OCI-LY3 (cell line): Measurements from ENCODE around the gene ARHGAP24.

Source experiments
- H2AFZ ChIP-seq: fragments of 200-600, 300-600 bp; shearing (Covaris generic); 2 replicates; pipeline ENCODE4 v1.6.0; 2014; ENCODE audit warnings: antibody characterized with exemption, low read depth, low read length
- H3K27ac ChIP-seq: fragments of 200-600, 300-600 bp; sonication (generic); 2 replicates; pipeline ENCODE4 v1.5.1; 2014; ENCODE audit warnings: mild to moderate bottlenecking, low read length, moderate library complexity, mixed read lengths
- H3K27me3 ChIP-seq: fragments of 200-600, 300-600 bp; sonication (generic); 2 replicates; pipeline ENCODE4 v1.6.1; 2014; ENCODE audit warnings: low read depth, low read length, mixed read lengths
- H3K36me3 ChIP-seq: fragments of 200-600, 300-600 bp; sonication (generic); replicated peaks from 2 replicates; pipeline ENCODE3; 2014; ENCODE audit warnings: low read depth, low read length, mixed read lengths
- H3K4me1 ChIP-seq: fragments of 300-600, 200-600 bp; sonication (generic); 2 replicates; pipeline ENCODE4 v1.6.1; 2014; ENCODE audit warnings: low read length, mixed read lengths
- H3K4me2 ChIP-seq: fragments of 200-600, 300-600 bp; sonication (generic); 2 replicates; pipeline ENCODE4 v1.6.1; 2014; ENCODE audit warnings: low read length, mixed read lengths
- H3K4me3 ChIP-seq: fragments of 300-600, 200-600 bp; sonication (generic); 2 replicates; pipeline ENCODE4 v1.5.1; 2014; ENCODE audit warnings: antibody characterized with exemption, mild to moderate bottlenecking, low read length, moderate library complexity
- H3K79me2 ChIP-seq: fragments of 300-600, 200-600 bp; shearing (Covaris generic); 2 replicates; pipeline ENCODE4 v1.6.1; 2014; ENCODE audit warnings: mild to moderate bottlenecking, low read length, mixed read lengths
- H3K9ac ChIP-seq: fragments of 300-600, 200-600 bp; shearing (Covaris generic); 2 replicates; pipeline ENCODE4 v1.6.0; 2014; ENCODE audit warnings: mild to moderate bottlenecking, low read length, moderate library complexity
- H3K9me3 ChIP-seq: fragments of 200-600, 300-600 bp; shearing (Covaris generic); 2 replicates; pipeline ENCODE4 v1.6.1; 2014; ENCODE audit warnings: low read length, mixed read lengths; ENCODE audit not compliant: insufficient read depth
- H4K20me1 ChIP-seq: fragments of 200-600, 300-600 bp; sonication (generic); 2 replicates; pipeline ENCODE4 v1.6.1; 2016; ENCODE audit warnings: low read length, mixed read lengths; ENCODE audit not compliant: insufficient read depth
- EZH2phosphoT487 ChIP-seq: fragments of 200-600 bp; shearing (Covaris generic); IDR thresholded peaks from 2 replicates; pipeline ENCODE4 v1.6.1; 2018; ENCODE audit warnings: antibody characterized with exemption, mixed run types, low read depth
- TF ChIP-seq, protein P1 (sequence below): fragments of 200-600, 300-600 bp; sonication (generic); IDR thresholded peaks from 2 replicates; pipeline ENCODE4 v1.5.1; 2014; ENCODE audit warnings: antibody characterized with exemption, low read length, low read depth

ARHGAP24 gene

DNA sequence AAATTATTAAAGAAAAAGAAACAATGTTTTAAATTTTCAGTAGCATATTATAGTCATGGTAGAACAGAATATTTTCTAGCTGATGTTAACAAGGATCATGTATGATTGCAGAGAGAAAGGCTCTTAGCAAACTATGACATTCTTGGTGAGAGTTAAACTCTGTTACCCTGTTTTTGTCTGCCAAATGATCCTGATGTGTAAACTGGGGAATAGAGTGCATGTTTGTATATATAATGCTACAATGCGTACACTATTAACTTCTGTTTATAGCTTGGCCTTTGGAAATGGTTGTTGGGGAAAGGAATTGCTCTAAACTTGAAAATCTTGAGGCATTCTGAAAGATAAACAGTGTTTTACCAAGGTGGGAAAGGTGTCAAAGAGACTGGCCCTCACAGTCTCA is 292.7 kb downstream of the ARHGAP24 start:
- Histone ChIP-seq H3K36me3 (peaks cover 2% of the 10 kb centered on the region), H3K4me2 (no peak overlapping the region), H4K20me1 (peaks cover 19% of the 10 kb centered on the region), H3K4me1 (no peaks in the 10 kb centered on the region), H3K27ac (no peak overlapping the region), H3K27me3 (no peaks in the 10 kb centered on the region), H3K79me2 (peaks cover 11% of the 10 kb centered on the region; the same call in 1 of the 2 replicates), H3K9me3 (no peaks in the 10 kb centered on the region), H3K9ac (no peak overlapping the region), H2AFZ (no peak overlapping the region), H3K4me3 (no peak overlapping the region)
- TF ChIP-seq EZH2phosphoT487 = no peak
- TF ChIP-seq, protein P1, sequence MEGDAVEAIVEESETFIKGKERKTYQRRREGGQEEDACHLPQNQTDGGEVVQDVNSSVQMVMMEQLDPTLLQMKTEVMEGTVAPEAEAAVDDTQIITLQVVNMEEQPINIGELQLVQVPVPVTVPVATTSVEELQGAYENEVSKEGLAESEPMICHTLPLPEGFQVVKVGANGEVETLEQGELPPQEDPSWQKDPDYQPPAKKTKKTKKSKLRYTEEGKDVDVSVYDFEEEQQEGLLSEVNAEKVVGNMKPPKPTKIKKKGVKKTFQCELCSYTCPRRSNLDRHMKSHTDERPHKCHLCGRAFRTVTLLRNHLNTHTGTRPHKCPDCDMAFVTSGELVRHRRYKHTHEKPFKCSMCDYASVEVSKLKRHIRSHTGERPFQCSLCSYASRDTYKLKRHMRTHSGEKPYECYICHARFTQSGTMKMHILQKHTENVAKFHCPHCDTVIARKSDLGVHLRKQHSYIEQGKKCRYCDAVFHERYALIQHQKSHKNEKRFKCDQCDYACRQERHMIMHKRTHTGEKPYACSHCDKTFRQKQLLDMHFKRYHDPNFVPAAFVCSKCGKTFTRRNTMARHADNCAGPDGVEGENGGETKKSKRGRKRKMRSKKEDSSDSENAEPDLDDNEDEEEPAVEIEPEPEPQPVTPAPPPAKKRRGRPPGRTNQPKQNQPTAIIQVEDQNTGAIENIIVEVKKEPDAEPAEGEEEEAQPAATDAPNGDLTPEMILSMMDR = no peak

DNA sequence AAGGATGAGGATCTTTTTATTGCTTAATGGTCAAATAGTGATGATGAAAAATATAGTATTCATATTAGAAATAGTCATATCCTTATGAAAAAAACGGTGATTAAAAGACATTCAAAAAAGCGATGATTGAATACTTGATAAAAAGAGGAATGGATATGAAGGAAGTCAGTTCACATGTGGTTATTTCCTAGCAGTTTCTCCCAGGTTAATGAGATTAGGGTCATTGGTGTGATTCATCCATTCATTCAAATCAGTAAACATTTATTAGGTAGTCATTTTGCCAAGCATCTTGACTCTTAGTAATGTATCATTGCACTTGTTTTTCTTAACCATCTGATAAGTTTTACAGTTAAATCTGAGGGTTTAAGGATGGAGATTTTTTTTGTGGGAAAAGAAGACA is 294.1 kb downstream of the ARHGAP24 start:
- H4K20me1 ChIP-seq = peaks cover 26% of the 10 kb centered on the region
- no peaks in the 10 kb centered on the region for H3K9me3 ChIP-seq
- no peak overlapping the region for H2AFZ ChIP-seq
- TF ChIP-seq, protein P1 = no peak
- no peak for TF ChIP-seq EZH2phosphoT487
- H3K4me3 ChIP-seq = no peak overlapping the region
- H3K79me2 ChIP-seq = peaks cover 14% of the 10 kb centered on the region; the same call in 1 of the 2 replicates
- no peaks in the 10 kb centered on the region for H3K4me1 ChIP-seq
- no peaks in the 10 kb centered on the region for H3K27me3 ChIP-seq
- H3K4me2 ChIP-seq = no peak overlapping the region
- H3K9ac ChIP-seq = no peak overlapping the region
- H3K36me3 ChIP-seq = peaks cover 2% of the 10 kb centered on the region
- H3K27ac ChIP-seq = no peak overlapping the region

DNA sequence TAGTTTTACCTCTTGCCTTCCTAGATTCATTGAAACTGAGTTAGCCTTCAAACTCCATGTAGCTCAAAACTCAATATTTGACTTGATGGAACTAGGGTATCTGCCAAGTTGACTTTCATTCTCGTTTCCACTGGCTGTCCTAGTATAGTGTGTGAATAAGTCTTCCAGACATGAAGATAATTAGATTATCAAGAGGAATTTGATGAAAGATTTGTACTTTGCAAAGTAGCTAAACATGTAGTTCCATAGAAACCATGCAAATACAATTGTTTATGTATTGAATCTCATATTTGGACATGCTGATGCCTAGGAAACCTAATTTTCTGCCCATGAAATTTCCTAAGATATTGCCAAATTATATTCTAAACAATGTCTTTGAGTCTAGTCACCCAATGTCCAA is 297.5 kb downstream of the ARHGAP24 start:
- no peak overlapping the region for H3K9ac ChIP-seq
- no peak overlapping the region for H3K4me2 ChIP-seq
- H4K20me1 ChIP-seq = peaks cover 38% of the 10 kb centered on the region
- H3K9me3 ChIP-seq = no peaks in the 10 kb centered on the region
- TF ChIP-seq EZH2phosphoT487 = no peak
- TF ChIP-seq, protein P1 = no peak
- H3K79me2 ChIP-seq = peaks cover 27% of the 10 kb centered on the region
- peaks cover 13% of the 10 kb centered on the region for H3K4me1 ChIP-seq
- H3K27ac ChIP-seq = no peak overlapping the region
- H3K27me3 ChIP-seq = no peaks in the 10 kb centered on the region
- no peaks in the 10 kb centered on the region for H3K36me3 ChIP-seq
- H3K4me3 ChIP-seq = no peak overlapping the region
- no peak overlapping the region for H2AFZ ChIP-seq

DNA sequence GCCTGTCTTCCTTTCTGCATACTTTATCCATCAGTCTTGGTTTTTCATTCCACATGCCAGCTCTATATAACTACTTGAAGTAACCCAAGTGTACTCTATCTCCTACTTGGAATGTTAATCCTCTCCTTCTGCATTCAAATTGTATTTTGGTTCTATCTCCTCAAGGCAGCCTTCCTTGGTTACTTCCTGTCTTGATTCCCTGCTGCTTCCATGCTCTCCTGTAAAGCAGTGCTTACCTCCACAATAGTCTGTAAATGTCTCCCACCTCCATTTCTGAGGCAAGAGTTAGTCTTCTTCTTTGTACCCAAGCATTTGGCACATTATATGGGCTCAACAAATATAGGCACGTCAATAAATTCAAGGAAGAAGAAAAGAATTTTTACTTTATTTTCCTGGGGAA is 298.4 kb downstream of the ARHGAP24 start:
- Histone ChIP-seq H3K27ac (no peak overlapping the region), H3K4me2 (no peak overlapping the region), H3K4me3 (no peak overlapping the region), H3K79me2 (peaks cover 31% of the 10 kb centered on the region), H3K4me1 (peaks cover 22% of the 10 kb centered on the region), H3K9me3 (no peaks in the 10 kb centered on the region), H2AFZ (no peak overlapping the region), H3K9ac (no peak overlapping the region), H3K27me3 (no peaks in the 10 kb centered on the region), H3K36me3 (no peaks in the 10 kb centered on the region), H4K20me1 (peaks cover 44% of the 10 kb centered on the region)
- no peak for TF ChIP-seq EZH2phosphoT487
- TF ChIP-seq, protein P1 = no peak
